GDM1 (cell line): ENCODE results near the gene GNG12.

Experiments
- DNase-seq: peaks from one replicate; lab custom pipeline; 2025; lab: John Stamatoyannopoulos, UW

GNG12 gene

GRCh38 chr1:67815303-67816094, 17.8 kb downstream of the GNG12 start:
- DNase-seq, result no peak

DNA sequence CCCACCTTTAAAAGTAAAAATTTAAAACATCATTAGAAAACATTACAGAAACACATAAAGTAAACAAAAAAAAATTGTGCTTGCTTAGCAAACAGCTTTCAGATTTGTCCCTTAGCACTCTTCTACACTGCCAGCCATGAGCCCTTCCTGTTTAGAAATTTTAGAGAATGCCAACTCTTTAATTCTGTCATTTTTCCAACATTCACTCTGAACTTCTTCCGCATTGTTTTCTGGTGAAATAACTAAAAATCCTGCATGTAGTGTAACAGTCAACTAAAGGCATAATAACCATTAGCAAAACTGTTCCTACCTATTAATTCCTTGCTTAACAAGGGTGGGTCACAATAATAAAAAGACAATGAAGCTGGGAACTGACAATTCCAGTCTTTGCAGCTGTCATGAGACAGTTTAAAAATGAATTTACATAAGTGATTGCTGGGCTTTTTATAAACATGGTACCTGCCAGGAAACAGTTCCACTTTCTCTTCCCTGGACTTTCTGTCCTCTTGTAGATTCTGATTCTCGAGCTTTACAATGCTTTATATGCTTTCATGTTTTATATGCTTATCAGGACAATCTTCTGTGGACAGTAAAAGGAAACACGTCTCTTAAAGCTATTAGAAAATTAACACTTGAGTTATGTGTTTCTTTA, 19.0 kb downstream of the GNG12 start:
- DNase-seq, result no peak

- DNase-seq, result no peak
Measured at GRCh38 chr1:67812226-67812625, 21.0 kb downstream of the GNG12 start.

GRCh38 chr1:67811781-67812180, 21.5 kb downstream of the GNG12 start:
- no peak for DNase-seq

DNA sequence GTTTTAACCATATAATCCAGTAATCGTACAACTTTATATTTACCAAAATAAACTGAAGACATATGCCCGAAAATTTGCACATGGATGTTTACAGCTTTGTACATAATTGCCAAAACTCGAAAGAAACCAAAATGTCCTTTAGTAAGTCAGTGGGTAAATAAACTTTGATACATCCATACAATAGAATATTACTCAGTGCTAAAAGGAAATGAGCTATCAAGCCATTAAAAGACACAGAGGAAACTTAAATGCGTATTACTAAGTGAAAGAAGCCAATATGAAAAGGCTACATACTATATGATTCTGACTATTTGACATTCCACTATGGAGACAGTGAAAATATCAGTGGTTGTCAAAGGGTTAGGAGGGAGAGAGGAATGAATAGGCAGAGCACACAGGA, 23.4 kb downstream of the GNG12 start:
- DNase-seq, result no peak

- DNase-seq, result no peak
Measured at GRCh38 chr1:67807282-67807681, 26.0 kb downstream of the GNG12 start.

GRCh38 chr1:67804710-67805109, 28.6 kb downstream of the GNG12 start:
- DNase-seq, result no peak

DNA sequence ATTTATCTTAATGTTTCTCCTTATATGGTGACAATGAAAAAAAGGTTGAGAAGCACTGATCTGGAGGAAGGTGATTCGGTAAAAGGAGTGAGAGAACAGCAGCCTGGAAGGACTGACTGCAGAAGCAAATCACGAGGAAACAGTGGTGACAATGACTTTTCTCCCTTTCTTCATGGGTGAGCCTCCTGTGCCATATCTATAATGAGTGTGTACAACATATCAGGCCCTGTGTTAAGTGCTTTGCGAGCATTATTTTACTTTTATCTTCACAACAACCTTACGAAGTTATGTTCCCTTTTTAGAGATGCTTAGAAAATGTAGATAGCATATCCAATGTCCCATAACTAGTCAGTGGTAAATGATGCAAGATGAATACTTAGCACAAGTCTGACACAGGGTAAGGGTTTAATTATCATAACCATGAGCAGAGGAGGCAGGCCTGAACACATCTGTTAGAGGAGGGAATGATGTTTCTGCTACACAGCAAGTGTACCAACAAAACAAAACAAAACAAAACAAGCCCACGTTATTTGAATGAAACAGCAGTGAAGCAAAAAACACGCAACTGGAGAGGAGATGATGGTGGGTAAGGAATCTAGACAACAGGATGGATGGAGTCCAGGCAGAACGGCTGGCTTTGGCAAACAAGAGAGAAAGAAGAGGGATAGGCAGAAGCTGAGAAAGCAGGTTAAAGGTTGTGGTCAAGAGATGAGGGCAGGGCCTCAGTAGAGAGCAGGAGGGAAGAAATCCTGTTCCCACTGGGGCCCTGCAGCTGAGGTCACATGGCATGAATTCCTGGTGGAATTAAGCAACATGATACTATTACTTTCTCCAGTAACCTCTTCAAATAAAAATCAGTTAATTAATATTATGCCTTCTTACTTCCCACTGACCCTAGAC, 29.6 kb downstream of the GNG12 start:
- no peak for DNase-seq

DNA sequence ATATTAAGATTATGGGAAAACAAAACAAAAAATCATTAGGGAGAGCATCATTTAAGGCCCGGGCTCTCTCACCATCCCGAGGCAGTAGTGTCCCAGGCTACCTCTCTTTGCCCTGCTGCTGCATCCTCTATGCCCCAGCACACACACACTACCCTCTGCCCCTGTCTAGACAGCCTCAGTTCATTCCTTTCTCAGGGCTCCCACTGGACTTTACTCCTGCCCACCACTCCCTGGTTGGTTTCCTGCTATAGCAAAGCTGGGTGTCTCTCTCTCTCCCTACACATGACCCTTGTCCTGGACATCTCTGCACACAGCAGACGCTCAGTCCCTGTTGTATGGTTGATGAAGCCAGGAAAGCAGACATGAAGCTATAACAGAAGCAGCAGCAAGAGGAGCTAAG, 30.7 kb downstream of the GNG12 start:
- DNase-seq, result no peak

DNA sequence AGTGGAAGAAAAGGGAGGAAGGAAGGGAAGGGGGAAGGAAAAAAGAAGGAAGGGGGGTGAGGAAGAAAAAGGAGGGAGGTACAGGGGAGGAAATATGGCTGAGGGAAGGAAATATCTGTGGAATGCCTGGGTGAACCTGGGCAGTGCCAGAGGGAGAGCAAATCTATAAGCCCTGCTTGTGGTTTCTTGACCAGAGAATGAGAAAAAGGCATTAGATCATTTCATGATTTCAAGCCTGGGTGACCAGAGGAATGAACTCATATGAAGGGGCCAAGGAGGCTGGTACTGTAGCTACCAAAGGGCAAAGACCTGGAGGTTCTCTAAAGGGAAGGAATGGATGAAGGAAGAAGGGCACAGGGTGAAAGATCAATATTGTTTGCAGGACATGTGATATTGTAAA, 31.4 kb downstream of the GNG12 start:
- no peak for DNase-seq

GRCh38 chr1:67795179-67795912, 37.9 kb downstream of the GNG12 start:
- no peak for DNase-seq

GRCh38 chr1:67793562-67793961, 39.7 kb downstream of the GNG12 start:
- no peak for DNase-seq

DNA sequence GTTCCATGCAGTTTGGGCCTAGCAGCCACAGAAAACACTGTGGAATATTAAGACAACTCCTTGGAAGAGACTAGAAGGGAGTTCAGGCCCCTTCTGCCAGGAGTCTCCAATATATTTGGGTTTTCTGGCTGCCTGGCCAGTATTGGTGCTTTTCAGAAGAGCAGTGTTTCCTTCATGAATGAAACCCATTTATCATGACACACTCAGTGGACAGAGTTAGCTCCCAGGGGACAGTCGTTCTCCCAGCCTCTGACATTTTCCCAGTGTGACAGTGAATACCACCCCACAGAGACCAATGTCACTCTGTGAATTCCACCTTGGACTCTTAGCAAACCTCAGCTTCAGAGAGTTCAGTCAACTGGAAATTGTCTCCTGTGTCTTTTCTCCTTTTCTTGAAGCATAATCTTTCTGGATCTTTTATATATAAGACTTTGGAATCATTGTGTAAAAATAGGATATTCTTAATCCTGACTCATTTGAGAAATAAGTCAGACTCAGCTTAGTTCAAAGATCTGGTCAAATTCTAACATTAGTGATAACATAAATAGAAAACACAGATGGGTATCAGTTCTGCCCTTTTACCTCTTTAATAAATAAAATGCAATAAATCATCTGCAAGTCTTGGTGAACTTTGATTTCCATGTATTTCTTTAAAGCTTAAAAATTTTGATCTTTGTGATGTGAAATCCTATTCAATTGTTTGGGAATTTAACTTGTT, 40.4 kb downstream of the GNG12 start:
- DNase-seq, result no peak

- no peak for DNase-seq
Measured at GRCh38 chr1:67792103-67792502, 41.2 kb downstream of the GNG12 start.

- no peak for DNase-seq
Measured at GRCh38 chr1:67791686-67792085, 41.6 kb downstream of the GNG12 start.

GRCh38 chr1:67791261-67791660, 42.0 kb downstream of the GNG12 start:
- DNase-seq, result no peak

- DNase-seq, result no peak
Measured at GRCh38 chr1:67790201-67790692, 43.0 kb downstream of the GNG12 start.

- no peak for DNase-seq
Measured at GRCh38 chr1:67789551-67789950, 43.7 kb downstream of the GNG12 start.

GRCh38 chr1:67788904-67789303, 44.4 kb downstream of the GNG12 start:
- DNase-seq, result no peak

GRCh38 chr1:67788238-67788790, 45.0 kb downstream of the GNG12 start:
- DNase-seq, result no peak

- no peak for DNase-seq
Measured at GRCh38 chr1:67787746-67788145, 45.5 kb downstream of the GNG12 start.
